Right lobe of liver (tissue), 6 donors: Measurements from ENCODE around the gene MSMP. TPM values are rescaled to one million over a fixed set of nuclear protein-coding genes. Genes with fewer than 3 reads are reported as not detected.

ENCODE experiments used
- ATAC-seq, 4 donors: fragments of 200-7000 bp; cut with Tn5 transposase; one replicate each; pipeline ENCODE4 v1.9.1; 2020; ENCODE audit warnings: mild to moderate bottlenecking in 4 of 4, moderate library complexity in 4 of 4
- DNase-seq, 3 donors: peaks; one replicate each; pipeline ENCODE4 v3.0.0-alpha.2; 2020
- H3K27ac ChIP-seq, 3 donors: fragments of 200-600 bp; one replicate each; pipeline ENCODE4 v1.8.0; 2022
- H3K27me3 ChIP-seq, 2 donors: fragments of 200-600 bp; one replicate each; pipeline ENCODE4 v1.8.0; 2022
- H3K36me3 ChIP-seq, 4 donors: fragments of 200-600 bp; sonication (generic) in 1 of 4; one replicate each; pipeline versions ENCODE4 v1.5.1 to v1.8.0; 2017 to 2022; ENCODE audit warnings: control low read depth in 1 of 4
- H3K4me1 ChIP-seq, 4 donors: fragments of 200-600 bp; sonication (generic) in 1 of 4; one replicate each; pipeline versions ENCODE4 v1.5.1 to v1.8.0; 2017 to 2022; ENCODE audit warnings: control low read depth in 1 of 4
- H3K4me3 ChIP-seq, 3 donors: fragments of 200-600 bp; one replicate each; pipeline ENCODE4 v1.8.0; 2022
- H3K9me3 ChIP-seq, 4 donors: fragments of 200-600 bp; sonication (generic) in 1 of 4; one replicate each; pipeline versions ENCODE4 v1.5.1 to v1.8.0; 2017 to 2022; ENCODE audit warnings: control low read depth in 1 of 4
- POLR2A ChIP-seq: fragments of 450-650 bp; IDR thresholded peaks from one replicate; pipeline ENCODE4 v1.6.1; 2017; ENCODE audit warnings: antibody characterized with exemption, mild to moderate bottlenecking
- WGBS: methylation state at CpG from one replicate; pipeline ENCODE4 v1.1.6; 2018; ENCODE audit warnings: low coverage, low lambda C conversion rate; ENCODE audit not compliant: insufficient coverage; ENCODE audit errors: missing lambda C conversion rate; 5-methylcytosine and 5-hydroxymethylcytosine counted together
- intact Hi-C, 2 donors: fragments of 100-400 bp; cut with DNase I; formaldehyde crosslinking; loops; one replicate each; pipeline versions ENCODE4 v1.11.2 to v1.14.1; 2022
- total RNA-seq, 6 experiments: library from RNA; depleted of rRNA in 2 of 6; stranded (reverse); fragments of >200 nt in 2 of 6; fragmentation: NEBNext Ultra II Directional in 3 of 6; extraction: Animal tissue kit (Norgen Biotek cat#: 25700) in 3 of 6; gene quantifications; one replicate each; pipeline versions ENCODE4 v1.1.0 to v1.2.4, GENCODE V29; 2016 to 2023
- TF ChIP-seq, protein P1 (sequence below), 4 donors: fragments of 200-600 bp in 3 of 4; fragments of 450-650 bp in 1 of 4; IDR thresholded peaks; one replicate each; pipeline versions ENCODE4 v1.5.1 to v1.8.0; 2016 to 2022; ENCODE audit warnings: antibody characterized with exemption in 4 of 4, mild to moderate bottlenecking in 2 of 4
- donor health status: DM: no; HTN: yes; CAD: no.
- donor health status: DM: no; HTN: no; CAD: no.
- donor health status: DM: no; HTN: no; CAD: no.
- donor health status: DM: no; HTN: yes; CAD: no.
- donor health status: DM: no; HTN: yes; CAD: no.

MSMP gene
- total RNA-seq, 6 experiments from 2014 or later, result not detected

- H3K9me3 ChIP-seq, result no peaks in the 10 kb centered on the region
- DNase-seq, result no peak
- no peaks in the 10 kb centered on the region for H3K36me3 ChIP-seq
- intact Hi-C loops, result no loop called here
- no peak overlapping the region for H3K4me3 ChIP-seq
- no peak overlapping the region for H3K27ac ChIP-seq
- TF ChIP-seq POLR2A, result no peak
- TF ChIP-seq, protein P1, sequence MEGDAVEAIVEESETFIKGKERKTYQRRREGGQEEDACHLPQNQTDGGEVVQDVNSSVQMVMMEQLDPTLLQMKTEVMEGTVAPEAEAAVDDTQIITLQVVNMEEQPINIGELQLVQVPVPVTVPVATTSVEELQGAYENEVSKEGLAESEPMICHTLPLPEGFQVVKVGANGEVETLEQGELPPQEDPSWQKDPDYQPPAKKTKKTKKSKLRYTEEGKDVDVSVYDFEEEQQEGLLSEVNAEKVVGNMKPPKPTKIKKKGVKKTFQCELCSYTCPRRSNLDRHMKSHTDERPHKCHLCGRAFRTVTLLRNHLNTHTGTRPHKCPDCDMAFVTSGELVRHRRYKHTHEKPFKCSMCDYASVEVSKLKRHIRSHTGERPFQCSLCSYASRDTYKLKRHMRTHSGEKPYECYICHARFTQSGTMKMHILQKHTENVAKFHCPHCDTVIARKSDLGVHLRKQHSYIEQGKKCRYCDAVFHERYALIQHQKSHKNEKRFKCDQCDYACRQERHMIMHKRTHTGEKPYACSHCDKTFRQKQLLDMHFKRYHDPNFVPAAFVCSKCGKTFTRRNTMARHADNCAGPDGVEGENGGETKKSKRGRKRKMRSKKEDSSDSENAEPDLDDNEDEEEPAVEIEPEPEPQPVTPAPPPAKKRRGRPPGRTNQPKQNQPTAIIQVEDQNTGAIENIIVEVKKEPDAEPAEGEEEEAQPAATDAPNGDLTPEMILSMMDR (IDR thresholded peaks at IDR 0.05), result no peak
- no peaks in the 10 kb centered on the region for H3K27me3 ChIP-seq
- no peak for ATAC-seq
- peaks cover 0 to 10% (median 3%) of the 10 kb centered on the region in 4 donors for H3K4me1 ChIP-seq
- WGBS, result 97% methylated on average over 2 of the region's 2 CpGs
Measured at GRCh38 chr9:35763181-35763580, 9.1 kb upstream of the MSMP start.

DNA sequence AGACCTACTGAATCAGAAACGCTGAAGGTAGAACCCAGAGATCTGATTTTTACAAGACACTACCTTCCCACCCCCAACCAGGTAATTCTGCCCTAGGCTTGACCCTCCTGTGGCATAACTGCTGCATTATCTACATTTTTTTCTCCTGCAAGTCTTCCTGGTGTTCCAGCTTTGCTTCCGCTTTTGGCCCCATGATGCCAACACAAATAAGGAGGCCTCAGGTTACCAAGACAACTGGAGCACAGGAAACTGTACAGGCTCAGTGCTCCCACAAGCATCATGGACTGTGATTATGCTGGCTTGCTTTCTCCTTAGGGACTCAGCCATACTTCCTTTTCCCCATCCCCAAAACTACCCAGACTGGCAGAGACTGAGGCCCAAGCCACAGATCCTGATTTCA, 6.6 kb upstream of the MSMP start:
- H3K4me1 ChIP-seq, result peaks cover 0 to 18% (median 6%) of the 10 kb centered on the region in 4 donors
- no peak for ATAC-seq
- TF ChIP-seq, protein P1 (IDR thresholded peaks at IDR 0.05), result no peak
- TF ChIP-seq POLR2A, result no peak
- H3K27me3 ChIP-seq, result no peaks in the 10 kb centered on the region
- WGBS, result 55% methylated on average over 1 of the region's 2 CpGs
- no peaks in the 10 kb centered on the region for H3K36me3 ChIP-seq
- DNase-seq, result no peak
- no peak overlapping the region for H3K4me3 ChIP-seq
- intact Hi-C loops, result no loop called here
- H3K27ac ChIP-seq, result no peak overlapping the region
- H3K9me3 ChIP-seq, result no peaks in the 10 kb centered on the region

- H3K36me3 ChIP-seq, result no peaks in the 10 kb centered on the region
- DNase-seq, result no peak
- no peaks in the 10 kb centered on the region for H3K9me3 ChIP-seq
- TF ChIP-seq POLR2A, result no peak
- TF ChIP-seq, protein P1 (IDR thresholded peaks at IDR 0.05), result no peak
- H3K27me3 ChIP-seq, result no peaks in the 10 kb centered on the region
- intact Hi-C loops, result no loop called here
- no peak overlapping the region for H3K27ac ChIP-seq
- peaks cover 0 to 18% (median 6%) of the 10 kb centered on the region in 4 donors for H3K4me1 ChIP-seq
- no peak for ATAC-seq
- 98% methylated on average over 4 of the region's 4 CpGs for WGBS
- H3K4me3 ChIP-seq, result no peak overlapping the region
Measured at GRCh38 chr9:35759795-35760194, 5.7 kb upstream of the MSMP start.

- H3K27ac ChIP-seq, result no peak overlapping the region
- ATAC-seq (no peak), DNase-seq (no peak)
- intact Hi-C loops, result no loop called here
- no peaks in the 10 kb centered on the region for H3K9me3 ChIP-seq
- peaks cover 0 to 18% (median 6%) of the 10 kb centered on the region in 4 donors for H3K4me1 ChIP-seq
- no peak for TF ChIP-seq POLR2A
- TF ChIP-seq, protein P1 (IDR thresholded peaks at IDR 0.05), result no peak
- WGBS, result 40% methylated on average over 3 of the region's 3 CpGs
- no peak overlapping the region for H3K4me3 ChIP-seq
- peaks cover 0 to 3% (median 0%) of the 10 kb centered on the region in 4 donors for H3K36me3 ChIP-seq
- no peaks in the 10 kb centered on the region for H3K27me3 ChIP-seq
Measured at GRCh38 chr9:35758475-35759050, 4.5 kb upstream of the MSMP start.

DNA sequence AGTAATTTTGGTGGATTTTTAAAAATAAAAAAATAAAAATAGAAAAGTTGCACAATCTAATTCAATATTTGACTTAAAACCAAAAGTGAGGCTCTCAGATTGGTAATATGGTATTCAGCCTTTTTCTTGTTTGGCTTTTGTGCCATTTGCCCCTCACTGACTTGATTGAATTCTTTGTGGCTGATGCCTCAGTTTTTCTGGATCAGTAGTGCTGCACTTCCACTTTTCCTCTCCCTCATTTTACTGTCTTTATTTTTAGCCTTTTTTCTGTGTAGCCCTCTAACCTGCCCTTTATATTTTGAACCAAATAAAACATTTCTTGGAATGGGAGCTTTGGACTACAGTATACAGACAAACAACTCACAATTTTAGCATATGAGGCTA, 3.8 kb upstream of the MSMP start:
- H3K9me3 ChIP-seq, result no peaks in the 10 kb centered on the region
- peaks cover 0 to 10% (median 4%) of the 10 kb centered on the region in 4 donors for H3K36me3 ChIP-seq
- intact Hi-C loops, result no loop called here
- peak overlapping the region; percentile 61 to 68 (median 65) for H3K4me3 ChIP-seq
- ATAC-seq (no peak), DNase-seq (no peak)
- no peaks in the 10 kb centered on the region for H3K27me3 ChIP-seq
- H3K27ac ChIP-seq, result peak overlapping the region; percentile 72 to 93 (median 82)
- H3K4me1 ChIP-seq, result peaks cover 0 to 18% (median 6%) of the 10 kb centered on the region in 4 donors
- no peak for TF ChIP-seq POLR2A
- TF ChIP-seq, protein P1 (IDR thresholded peaks at IDR 0.05), result no peak
